Measurements from ENCODE around the gene CERKL. TPM values are rescaled to one million over a fixed set of nuclear protein-coding genes. Genes with fewer than 3 reads are reported as not detected.

The CERKL gene
- total and polyA plus RNA-seq, 9 of the 15 experiments (the other 6 are each of a cell fraction or from before 2014, with no cell fraction given), result 0.04 to 0.08 TPM; not detected in 7

DNA sequence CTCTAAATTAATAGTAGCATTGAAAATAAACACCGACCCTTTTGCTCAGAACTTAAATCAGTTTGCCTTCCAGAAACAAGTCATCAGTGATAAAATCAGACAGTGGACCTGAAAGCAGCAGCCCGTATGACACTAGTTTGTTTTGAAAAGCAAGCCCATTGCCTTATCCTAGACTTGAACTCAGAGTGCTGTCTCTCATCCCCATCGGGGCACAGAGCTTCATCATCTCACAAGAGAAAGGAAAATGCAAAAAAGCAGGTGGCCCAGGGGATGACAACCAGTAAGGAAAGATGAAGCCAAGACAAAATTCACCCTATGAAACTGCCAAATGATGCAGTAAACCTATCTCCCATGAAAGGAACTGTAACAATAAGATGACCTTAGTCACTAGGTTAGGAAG, 71.2 kb downstream of the CERKL start:
- Histone ChIP-seq H2AFZ (ENCODE audit: low read depth, low read length) (no peak overlapping the region), H3K27me3 (ENCODE audit: control insufficient read depth in 2 of 2, insufficient read depth in 2 of 2, low read length in 2 of 2) (no peaks in the 10 kb centered on the region), H3K9me3 (replicated peaks; ENCODE audit: control insufficient read depth, insufficient read depth, low read depth, low read length) (no peaks in the 10 kb centered on the region), H3K4me2 (ENCODE audit: insufficient read depth, low read length) (no peak overlapping the region), H3K9ac (ENCODE audit: insufficient read depth in 1 of 2, low read depth in 2 of 2, low read length in 2 of 2) (no peak overlapping the region), H3K79me2 (ENCODE audit: control insufficient read depth, insufficient read depth, low read length) (no peaks in the 10 kb centered on the region), H3K4me1 (replicated peaks in 1 of 2; ENCODE audit: control insufficient read depth in 2 of 2, insufficient read depth in 2 of 2, low read length in 2 of 2) (no peaks in the 10 kb centered on the region), H3K4me3 (no peak overlapping the region), H4K20me1 (replicated peaks; ENCODE audit: control insufficient read depth, insufficient read depth, low read length) (no peaks in the 10 kb centered on the region), H3K27ac (ENCODE audit: extremely low read depth, low read depth, low read length) (no peak overlapping the region), H3K9me1 (ENCODE audit: control insufficient read depth, insufficient read depth, low read length) (no peaks in the 10 kb centered on the region), H3K36me3 (ENCODE audit: control insufficient read depth, insufficient read depth, low read length) (no peaks in the 10 kb centered on the region)
- in situ Hi-C loops (cut with MboI) (no loop called here), intact Hi-C loops (cut with micrococcal nuclease) (no loop called here)
- no TSS peak for BruUV-seq (replicated peaks)
- FAIRE-seq (no peak), DNase-seq (ENCODE audit: extremely low read depth in 1 of 4, low spot score in 3 of 4) (no peak), ATAC-seq (no peak)
- ChIA-PET CTCF (ENCODE audit: low intra/inter-chr PET ratio) (no interaction called here), POLR2A (no interaction called here)
- TF ChIP-seq ZNF695 (CRISPR knock-in tag; IDR thresholded peaks at IDR 0.05) (no peak), TCF3 (CRISPR knock-in tag; IDR thresholded peaks at IDR 0.05) (no peak), ZNF121 (CRISPR knock-in tag; conservative IDR thresholded peaks at IDR 0.05) (no peak), SOX6 (IDR thresholded peaks at IDR 0.05) (no peak), CREB1 (IDR thresholded peaks at IDR 0.05) (no peak), CREB1 (CRISPR knock-in tag; IDR thresholded peaks at IDR 0.05) (no peak), RCOR1 (IDR thresholded peaks at IDR 0.05; ENCODE audit: borderline replicate concordance in 1 of 2, low read depth in 2 of 2, low read length in 2 of 2) (no peak), SMARCC2 (IDR thresholded peaks at IDR 0.05; ENCODE audit: low read depth) (no peak)
- TF ChIP-seq, protein P1, sequence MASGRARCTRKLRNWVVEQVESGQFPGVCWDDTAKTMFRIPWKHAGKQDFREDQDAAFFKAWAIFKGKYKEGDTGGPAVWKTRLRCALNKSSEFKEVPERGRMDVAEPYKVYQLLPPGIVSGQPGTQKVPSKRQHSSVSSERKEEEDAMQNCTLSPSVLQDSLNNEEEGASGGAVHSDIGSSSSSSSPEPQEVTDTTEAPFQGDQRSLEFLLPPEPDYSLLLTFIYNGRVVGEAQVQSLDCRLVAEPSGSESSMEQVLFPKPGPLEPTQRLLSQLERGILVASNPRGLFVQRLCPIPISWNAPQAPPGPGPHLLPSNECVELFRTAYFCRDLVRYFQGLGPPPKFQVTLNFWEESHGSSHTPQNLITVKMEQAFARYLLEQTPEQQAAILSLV (tag; IDR thresholded peaks at IDR 0.05), result no peak
- 0% methylated on average over 3 of the region's 3 CpGs for WGBS (ENCODE audit: insufficient coverage, low coverage, missing lambda C conversion rate)

Measured in K562 (cell line).